ENCODE measurements around the gene SIN3A.

Gene SIN3A

GRCh38 chr15:75369897-75370581 lies 81.5 kb downstream of the SIN3A start:
- DNase-seq: no peak

- DNase-seq: no peak
These were observed 82.7 kb downstream of the SIN3A start for GRCh38 chr15:75368689-75369239.

- peak; percentile 91 for DNase-seq
These were observed 83.4 kb downstream of the SIN3A start, which contains the start of gene MAN2C1 for GRCh38 chr15:75367913-75368688. Gene MAN2C1, minus strand, starts transcription at chr15:75368607. Its CDS starts 24 bp downstream, at chr15:75368583.

GRCh38 chr15:75367406-75367912 lies 84.0 kb downstream of the SIN3A start:
- no peak for DNase-seq

GRCh38 chr15:75367006-75367405 lies 84.5 kb downstream of the SIN3A start:
- no peak for DNase-seq

- no peak for DNase-seq
These were observed 85.3 kb downstream of the SIN3A start for GRCh38 chr15:75366163-75366562.

GRCh38 chr15:75364881-75365280 lies 86.6 kb downstream of the SIN3A start:
- no peak for DNase-seq

- DNase-seq: no peak
These were observed 87.7 kb downstream of the SIN3A start for GRCh38 chr15:75363786-75364185.

GRCh38 chr15:75362642-75363249 lies 88.7 kb downstream of the SIN3A start:
- DNase-seq: no peak

GRCh38 chr15:75361989-75362641 lies 89.4 kb downstream of the SIN3A start:
- DNase-seq: no peak

- no peak for DNase-seq
These were observed 90.0 kb downstream of the SIN3A start for GRCh38 chr15:75361361-75361988.

GRCh38 chr15:75360856-75361255 lies 90.6 kb downstream of the SIN3A start:
- no peak for DNase-seq

- no peak for DNase-seq
These were observed 91.1 kb downstream of the SIN3A start for GRCh38 chr15:75360391-75360790.

GRCh38 chr15:75359537-75360250 lies 91.8 kb downstream of the SIN3A start:
- DNase-seq: no peak

GRCh38 chr15:75358771-75359536 lies 92.5 kb downstream of the SIN3A start:
- DNase-seq: no peak

- DNase-seq: no peak
These were observed 93.4 kb downstream of the SIN3A start for GRCh38 chr15:75357976-75358673.

- DNase-seq: no peak
These were observed 95.0 kb downstream of the SIN3A start for GRCh38 chr15:75356517-75356916.

- DNase-seq: no peak
These were observed 95.5 kb downstream of the SIN3A start for GRCh38 chr15:75356006-75356405.

- no peak for DNase-seq
These were observed 96.1 kb downstream of the SIN3A start for GRCh38 chr15:75355369-75355768.

- DNase-seq: no peak
These were observed 97.0 kb downstream of the SIN3A start for GRCh38 chr15:75354454-75354853.
